PFSK-1 (cell line): ENCODE measurements around the gene TCF20.

ENCODE experiments used
- FOXP2 ChIP-seq: optimal IDR thresholded peaks from 2 replicates; pipeline ENCODE3; 2011; ENCODE audit warnings: borderline replicate concordance, control low read depth, inconsistent platforms; ENCODE audit not compliant: insufficient read depth; ENCODE audit errors: extremely low read length, extremely low read depth
- POLR2AphosphoS5 ChIP-seq: IDR thresholded peaks from 2 replicates; pipeline ENCODE4 v1.6.1; 2012; ENCODE audit warnings: low read depth, mild to moderate bottlenecking, control low read depth, low read length, moderate library complexity
- SIN3A ChIP-seq: IDR thresholded peaks from 2 replicates; pipeline ENCODE4 v1.6.1; 2012; ENCODE audit warnings: mild to moderate bottlenecking, low read length, moderate library complexity, borderline replicate concordance; ENCODE audit not compliant: insufficient read depth
- TAF1 ChIP-seq: IDR thresholded peaks from 2 replicates; pipeline ENCODE4 v1.6.1; 2012; ENCODE audit warnings: low read length, control low read depth, borderline replicate concordance; ENCODE audit not compliant: insufficient read depth
- TF ChIP-seq, protein P1 (sequence below), 2 experiments: IDR thresholded peaks; 2 replicates each; pipeline versions ENCODE4 v1.6.1 to v1.8.0; 2011 to 2012; ENCODE audit warnings: low read depth in 2 of 2, low read length in 2 of 2, control low read depth in 1 of 2, inconsistent platforms in 1 of 2, mild to moderate bottlenecking in 1 of 2, moderate library complexity in 1 of 2; ENCODE audit not compliant: insufficient read depth in 1 of 2

Gene TCF20

DNA sequence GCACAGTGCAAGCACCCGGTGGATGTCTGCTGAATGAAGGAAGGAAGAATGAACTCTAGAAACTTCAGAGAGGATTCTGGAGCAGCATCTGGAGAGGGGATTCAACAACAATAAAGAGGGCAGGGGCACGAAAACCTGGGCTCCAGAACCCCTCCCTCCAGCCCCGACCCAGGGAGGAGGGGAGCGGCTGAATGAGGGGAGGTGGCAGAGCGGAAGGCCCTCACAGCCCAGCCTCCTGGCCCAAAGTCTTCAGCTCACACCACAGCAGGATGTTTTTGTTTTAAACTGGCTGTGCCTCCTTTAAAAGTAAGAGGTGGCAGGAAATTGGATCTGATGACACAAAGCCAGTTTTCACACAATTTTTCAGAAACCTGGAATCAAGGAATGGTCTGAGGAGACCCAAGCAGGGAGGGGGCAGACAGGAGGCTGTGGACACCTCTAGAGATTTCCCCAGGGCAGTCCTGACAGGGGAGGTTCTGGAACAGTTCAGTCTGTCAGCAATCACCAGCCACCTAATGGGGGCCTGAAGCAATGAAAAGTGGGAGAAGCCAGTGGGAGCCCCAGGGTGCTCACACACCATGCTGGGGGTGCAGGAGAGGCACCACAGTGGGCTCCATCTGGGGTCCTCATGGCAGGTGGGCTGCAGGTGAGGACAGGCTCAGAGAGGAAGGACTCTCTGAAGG lies 44.4 kb upstream of the TCF20 start:
- no peak for TF ChIP-seq TAF1
- no peak for TF ChIP-seq SIN3A
- TF ChIP-seq FOXP2: no peak
- no peak for TF ChIP-seq POLR2AphosphoS5
- TF ChIP-seq, protein P1, sequence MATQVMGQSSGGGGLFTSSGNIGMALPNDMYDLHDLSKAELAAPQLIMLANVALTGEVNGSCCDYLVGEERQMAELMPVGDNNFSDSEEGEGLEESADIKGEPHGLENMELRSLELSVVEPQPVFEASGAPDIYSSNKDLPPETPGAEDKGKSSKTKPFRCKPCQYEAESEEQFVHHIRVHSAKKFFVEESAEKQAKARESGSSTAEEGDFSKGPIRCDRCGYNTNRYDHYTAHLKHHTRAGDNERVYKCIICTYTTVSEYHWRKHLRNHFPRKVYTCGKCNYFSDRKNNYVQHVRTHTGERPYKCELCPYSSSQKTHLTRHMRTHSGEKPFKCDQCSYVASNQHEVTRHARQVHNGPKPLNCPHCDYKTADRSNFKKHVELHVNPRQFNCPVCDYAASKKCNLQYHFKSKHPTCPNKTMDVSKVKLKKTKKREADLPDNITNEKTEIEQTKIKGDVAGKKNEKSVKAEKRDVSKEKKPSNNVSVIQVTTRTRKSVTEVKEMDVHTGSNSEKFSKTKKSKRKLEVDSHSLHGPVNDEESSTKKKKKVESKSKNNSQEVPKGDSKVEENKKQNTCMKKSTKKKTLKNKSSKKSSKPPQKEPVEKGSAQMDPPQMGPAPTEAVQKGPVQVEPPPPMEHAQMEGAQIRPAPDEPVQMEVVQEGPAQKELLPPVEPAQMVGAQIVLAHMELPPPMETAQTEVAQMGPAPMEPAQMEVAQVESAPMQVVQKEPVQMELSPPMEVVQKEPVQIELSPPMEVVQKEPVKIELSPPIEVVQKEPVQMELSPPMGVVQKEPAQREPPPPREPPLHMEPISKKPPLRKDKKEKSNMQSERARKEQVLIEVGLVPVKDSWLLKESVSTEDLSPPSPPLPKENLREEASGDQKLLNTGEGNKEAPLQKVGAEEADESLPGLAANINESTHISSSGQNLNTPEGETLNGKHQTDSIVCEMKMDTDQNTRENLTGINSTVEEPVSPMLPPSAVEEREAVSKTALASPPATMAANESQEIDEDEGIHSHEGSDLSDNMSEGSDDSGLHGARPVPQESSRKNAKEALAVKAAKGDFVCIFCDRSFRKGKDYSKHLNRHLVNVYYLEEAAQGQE (IDR thresholded peaks at IDR 0.05; ENCODE audit: insufficient read depth in 1 of 2, low read depth in 2 of 2, low read length in 2 of 2): no peak

DNA sequence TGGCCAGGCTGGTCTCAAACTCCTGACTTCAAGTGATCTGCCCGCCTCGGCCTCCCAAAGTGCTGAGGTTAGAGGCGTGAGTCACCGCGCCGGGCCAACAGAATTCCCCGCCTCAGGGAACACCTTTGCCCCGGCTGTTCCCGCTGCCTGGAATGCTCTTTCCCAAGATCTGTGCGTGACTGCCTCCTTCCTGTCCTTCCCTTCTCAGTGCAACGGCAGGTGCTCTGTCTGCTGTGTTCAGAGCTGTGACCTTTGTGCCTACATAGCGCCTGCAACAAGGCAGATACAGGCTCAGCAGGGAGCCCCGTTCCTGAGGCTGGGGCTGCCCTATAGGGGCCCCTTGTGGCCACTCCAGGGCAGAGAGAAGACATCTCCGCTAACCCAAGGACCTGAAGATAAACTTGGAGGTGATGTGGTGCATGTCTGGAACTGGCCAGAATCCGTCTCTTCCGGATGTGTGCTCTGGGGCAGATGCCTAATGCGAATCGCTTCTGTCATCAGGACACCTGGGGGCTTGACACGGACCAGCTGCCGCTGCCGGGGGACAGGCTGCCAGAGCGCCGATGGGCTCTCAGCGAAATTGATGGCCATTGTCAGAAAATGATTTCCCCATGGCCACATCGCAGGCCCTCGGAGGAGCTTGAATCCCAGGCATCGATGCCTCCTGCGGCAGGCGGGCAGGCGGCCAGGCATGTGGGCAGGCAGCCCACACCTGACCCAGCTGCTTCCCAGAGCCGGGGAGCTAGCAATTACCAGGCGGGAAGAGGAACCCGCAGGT lies 43.5 kb upstream of the TCF20 start:
- TF ChIP-seq, protein P1 (IDR thresholded peaks at IDR 0.05; ENCODE audit: insufficient read depth in 1 of 2, low read depth in 2 of 2, low read length in 2 of 2): no peak
- TF ChIP-seq FOXP2 (no peak), SIN3A (no peak), TAF1 (no peak), POLR2AphosphoS5 (no peak)

GRCh38 chr22:42313204-42313603 lies 42.8 kb upstream of the TCF20 start:
- TF ChIP-seq, protein P1 (IDR thresholded peaks at IDR 0.05; ENCODE audit: insufficient read depth in 1 of 2, low read depth in 2 of 2, low read length in 2 of 2): no peak
- TF ChIP-seq TAF1 (no peak), POLR2AphosphoS5 (no peak), FOXP2 (no peak), SIN3A (no peak)

- TF ChIP-seq POLR2AphosphoS5: no peak
- no peak for TF ChIP-seq TAF1
- TF ChIP-seq SIN3A: no peak
- TF ChIP-seq, protein P1 (IDR thresholded peaks at IDR 0.05; ENCODE audit: insufficient read depth in 1 of 2, low read depth in 2 of 2, low read length in 2 of 2): no peak
- TF ChIP-seq FOXP2: no peak
These were observed 40.0 kb upstream of the TCF20 start for GRCh38 chr22:42310291-42311015.
